Measurements from ENCODE around the gene ZNF426.

GRCh38 chr19:9565900-9566705 is 27.7 kb upstream of the ZNF426 start:
- no peak for TF ChIP-seq CTCF (conservative IDR thresholded peaks at IDR 0.05; ENCODE audit: low read length)
- no peak for TF ChIP-seq EZH2phosphoT487 (IDR thresholded peaks at IDR 0.05; ENCODE audit: borderline replicate concordance, low read depth, low read length)
